Vagina (tissue), 2 donors: ENCODE data around the gene MAB21L4.

ENCODE experiments used
- CTCF ChIP-seq, 3 experiments: fragments of 450-650 bp in 2 of 3; fragments of 200-600 bp in 1 of 3; sonication (generic) in 1 of 3; IDR thresholded peaks; one replicate each; pipeline ENCODE4 v1.5.1; 2017 to 2019; ENCODE audit warnings: antibody characterized with exemption in 3 of 3, mild to moderate bottlenecking in 2 of 3, moderate library complexity in 2 of 3
- POLR2A ChIP-seq, 2 donors: fragments of 450-650 bp; IDR thresholded peaks; one replicate each; pipeline ENCODE4 v1.6.1; 2017; ENCODE audit warnings: antibody characterized with exemption in 2 of 2, mild to moderate bottlenecking in 2 of 2, moderate library complexity in 2 of 2
- POLR2AphosphoS5 ChIP-seq, 2 donors: sonication (generic); formaldehyde crosslinking; IDR thresholded peaks; one replicate each; pipeline ENCODE4 v1.9.0; 2017; ENCODE audit warnings: antibody characterized with exemption in 2 of 2, mild to moderate bottlenecking in 2 of 2, low read depth in 1 of 2; ENCODE audit not compliant: insufficient read depth in 1 of 2

- TF ChIP-seq POLR2AphosphoS5 (IDR thresholded peaks at IDR 0.05; ENCODE audit: insufficient read depth in 1 of 2, low read depth in 1 of 2) (no peak), CTCF (IDR thresholded peaks at IDR 0.05) (no peak), POLR2A (IDR thresholded peaks at IDR 0.05) (no peak)
Observed at GRCh38 chr2:240884221-240884620, 11.7 kb downstream of the MAB21L4 start.
